Measurements from ENCODE around the gene BRSK1. TPM values are rescaled to one million over a fixed set of nuclear protein-coding genes. Genes with fewer than 3 reads are reported as not detected.

The BRSK1 gene
- polyA plus RNA-seq, 3 donors: not detected

DNA sequence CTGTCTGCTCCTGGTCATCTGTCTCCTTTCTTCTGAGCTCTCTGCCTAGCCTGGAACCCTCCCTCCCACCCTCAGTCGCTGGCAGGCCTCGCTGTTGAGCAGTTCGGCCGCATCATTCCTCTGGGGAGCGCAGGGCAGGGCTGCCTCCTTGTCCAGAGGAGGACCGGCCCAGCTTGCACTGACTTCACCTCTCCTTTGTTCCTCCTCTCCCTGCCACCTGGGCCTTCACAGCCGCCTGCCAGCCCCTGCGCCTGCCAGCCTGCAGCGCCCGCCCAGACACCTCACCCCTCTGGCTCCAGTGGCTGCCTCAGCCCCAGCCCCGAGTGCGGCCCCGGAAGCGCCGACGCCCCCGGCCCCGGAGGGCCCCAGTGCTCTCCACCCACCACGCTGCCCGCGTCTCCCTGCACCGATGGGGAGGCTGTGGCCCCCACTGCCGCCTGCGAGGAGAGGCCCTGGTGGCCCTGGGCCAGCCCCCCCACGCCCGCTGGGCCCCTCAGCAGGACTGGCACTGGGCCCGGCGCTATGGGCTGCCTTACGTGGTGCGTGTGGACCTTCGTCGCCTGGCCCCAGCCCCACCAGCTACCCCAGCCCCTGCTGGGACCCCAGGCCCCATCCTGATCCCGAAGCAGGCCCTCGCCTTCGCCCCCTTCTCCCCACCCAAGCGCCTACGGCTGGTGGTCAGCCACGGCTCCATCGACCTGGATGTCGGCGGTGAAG is 63.1 kb downstream of the BRSK1 start:
- Histone ChIP-seq H4K20me1 (ENCODE audit: insufficient read depth, low read length) (peaks cover 2% of the 10 kb centered on the region), H3K36me3 (replicated peaks in 1 of 2; ENCODE audit: control insufficient read depth in 1 of 2, insufficient read depth in 2 of 2, low read length in 2 of 2) (peaks cover 11 to 15% of the 10 kb centered on the region in 2 donors), H3K9ac (ENCODE audit: insufficient read depth, low read length, poor library complexity, severe bottlenecking) (no peak overlapping the region), H2AFZ (ENCODE audit: insufficient read depth, low read depth, low read length, poor library complexity, severe bottlenecking) (no peak overlapping the region), H3K79me2 (ENCODE audit: insufficient read depth, low read length) (no peaks in the 10 kb centered on the region), H3K27ac (ENCODE audit: low read depth in 1 of 2, low read length in 2 of 2) (no peak overlapping the region), H3K27me3 (ENCODE audit: control insufficient read depth in 2 of 2, insufficient read depth in 2 of 2, low read length in 2 of 2) (peaks cover 0 to 7% of the 10 kb centered on the region in 2 donors), H3K4me2 (replicated peaks; ENCODE audit: extremely low read depth, low read length, poor library complexity, severe bottlenecking) (no peak overlapping the region), H3K9me3 (replicated peaks in 1 of 2; ENCODE audit: control insufficient read depth in 1 of 2, insufficient read depth in 1 of 2, low read length in 2 of 2) (no peaks in the 10 kb centered on the region), H3K4me1 (ENCODE audit: control insufficient read depth in 1 of 2, insufficient read depth in 2 of 2, low read length in 2 of 2) (peaks cover 2 to 6% of the 10 kb centered on the region in 2 donors), H3K4me3 (replicated peaks in 1 of 3; ENCODE audit: low read depth in 2 of 3, low read length in 3 of 3) (no peak overlapping the region)
- H3K36me3 Mint-ChIP-seq: peaks cover 17 to 23% of the 10 kb centered on the region in 2 donors
- 95% methylated on average over 27 of the region's 41 CpGs for whole genome bisulfite sequencing (ENCODE audit: insufficient coverage)
- no peak overlapping the region for H3K4me3 Mint-ChIP-seq
- H3K9me3 Mint-ChIP-seq: no peaks in the 10 kb centered on the region
- intact Hi-C loops (cut with micrococcal nuclease): no loop called here
- H3K27ac Mint-ChIP-seq: no peak overlapping the region
- peaks cover 12% of the 10 kb centered on the region for H3K4me1 Mint-ChIP-seq
- no peak for DNase-seq
- TF ChIP-seq, protein P1, sequence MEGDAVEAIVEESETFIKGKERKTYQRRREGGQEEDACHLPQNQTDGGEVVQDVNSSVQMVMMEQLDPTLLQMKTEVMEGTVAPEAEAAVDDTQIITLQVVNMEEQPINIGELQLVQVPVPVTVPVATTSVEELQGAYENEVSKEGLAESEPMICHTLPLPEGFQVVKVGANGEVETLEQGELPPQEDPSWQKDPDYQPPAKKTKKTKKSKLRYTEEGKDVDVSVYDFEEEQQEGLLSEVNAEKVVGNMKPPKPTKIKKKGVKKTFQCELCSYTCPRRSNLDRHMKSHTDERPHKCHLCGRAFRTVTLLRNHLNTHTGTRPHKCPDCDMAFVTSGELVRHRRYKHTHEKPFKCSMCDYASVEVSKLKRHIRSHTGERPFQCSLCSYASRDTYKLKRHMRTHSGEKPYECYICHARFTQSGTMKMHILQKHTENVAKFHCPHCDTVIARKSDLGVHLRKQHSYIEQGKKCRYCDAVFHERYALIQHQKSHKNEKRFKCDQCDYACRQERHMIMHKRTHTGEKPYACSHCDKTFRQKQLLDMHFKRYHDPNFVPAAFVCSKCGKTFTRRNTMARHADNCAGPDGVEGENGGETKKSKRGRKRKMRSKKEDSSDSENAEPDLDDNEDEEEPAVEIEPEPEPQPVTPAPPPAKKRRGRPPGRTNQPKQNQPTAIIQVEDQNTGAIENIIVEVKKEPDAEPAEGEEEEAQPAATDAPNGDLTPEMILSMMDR (IDR thresholded peaks at IDR 0.05): no peak
- peaks cover 4 to 12% (median 12%) of the 10 kb centered on the region in 3 donors for H3K27me3 Mint-ChIP-seq (ENCODE audit: low read depth in 3 of 3)

DNA sequence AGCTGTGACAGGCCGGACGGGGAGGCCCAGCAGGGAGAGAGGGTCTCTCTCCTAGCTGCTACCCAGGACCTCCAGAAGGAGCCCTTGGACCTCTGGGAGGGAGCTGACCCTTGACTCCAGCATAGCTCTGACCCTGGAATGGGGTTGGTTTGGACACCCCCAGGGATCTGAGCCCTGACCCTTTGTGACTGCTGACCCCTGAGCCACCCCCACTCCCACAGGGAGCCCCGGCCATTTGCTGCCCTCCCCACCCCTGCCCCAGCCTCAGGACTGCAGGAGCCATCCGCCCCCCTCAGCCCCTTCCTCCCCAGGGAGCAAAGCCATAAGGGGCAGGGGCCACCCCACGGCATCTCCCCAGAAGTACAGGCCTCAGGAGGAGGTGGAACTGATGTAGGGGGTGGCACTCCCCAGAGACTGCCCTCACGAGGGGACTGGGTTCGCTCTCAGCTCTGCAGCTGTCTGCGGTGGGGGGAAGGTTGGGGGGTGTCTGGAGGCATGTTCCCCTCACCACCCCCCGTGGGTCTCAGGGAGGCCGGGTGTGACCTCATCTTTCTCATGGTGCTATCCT is 63.7 kb downstream of the BRSK1 start:
- Histone ChIP-seq H3K36me3 (replicated peaks in 1 of 2; ENCODE audit: control insufficient read depth in 1 of 2, insufficient read depth in 2 of 2, low read length in 2 of 2) (peaks cover 9 to 13% of the 10 kb centered on the region in 2 donors), H3K27ac (ENCODE audit: low read depth in 1 of 2, low read length in 2 of 2) (no peak overlapping the region), H3K9ac (ENCODE audit: insufficient read depth, low read length, poor library complexity, severe bottlenecking) (no peak overlapping the region), H3K4me1 (ENCODE audit: control insufficient read depth in 1 of 2, insufficient read depth in 2 of 2, low read length in 2 of 2) (peaks cover 8 to 10% of the 10 kb centered on the region in 2 donors), H3K9me3 (replicated peaks in 1 of 2; ENCODE audit: control insufficient read depth in 1 of 2, insufficient read depth in 1 of 2, low read length in 2 of 2) (no peaks in the 10 kb centered on the region), H3K79me2 (ENCODE audit: insufficient read depth, low read length) (no peaks in the 10 kb centered on the region), H3K4me3 (replicated peaks in 1 of 3; ENCODE audit: low read depth in 2 of 3, low read length in 3 of 3) (no peak overlapping the region), H2AFZ (ENCODE audit: insufficient read depth, low read depth, low read length, poor library complexity, severe bottlenecking) (no peak overlapping the region), H3K27me3 (ENCODE audit: control insufficient read depth in 2 of 2, insufficient read depth in 2 of 2, low read length in 2 of 2) (peaks cover 0 to 14% of the 10 kb centered on the region in 2 donors), H3K4me2 (replicated peaks; ENCODE audit: extremely low read depth, low read length, poor library complexity, severe bottlenecking) (no peak overlapping the region), H4K20me1 (ENCODE audit: insufficient read depth, low read length) (no peaks in the 10 kb centered on the region)
- no peak for DNase-seq
- Mint-ChIP-seq H3K27ac (no peak overlapping the region), H3K36me3 (peaks cover 19 to 21% of the 10 kb centered on the region in 2 donors), H3K9me3 (peaks cover 0 to under 1% (median under 1%) of the 10 kb centered on the region in 7 donors), H3K4me3 (no peak overlapping the region), H3K4me1 (peaks cover 18% of the 10 kb centered on the region), H3K27me3 (ENCODE audit: low read depth in 3 of 3) (peaks cover 11 to 18% (median 18%) of the 10 kb centered on the region in 3 donors)
- intact Hi-C loops (cut with micrococcal nuclease): no loop called here
- whole genome bisulfite sequencing (ENCODE audit: insufficient coverage): no CpG with 5 or more reads among the region's 10 CpGs
- TF ChIP-seq, protein P1 (IDR thresholded peaks at IDR 0.05): no peak
